NCI-H2196 treated with DMSO at 0.1 percent for 48 hours (cell line): ENCODE results near the gene VAC14.

Experiments used
- DNase-seq: peaks from one replicate; lab custom pipeline; 2025; ENCODE audit not compliant: unreplicated experiment; lab: John Stamatoyannopoulos, UW

VAC14 gene

GRCh38 chr16:70694088-70694867 lies 106.7 kb downstream of the VAC14 start:
- no peak for DNase-seq

GRCh38 chr16:70692873-70693671 lies 107.9 kb downstream of the VAC14 start:
- no peak for DNase-seq

GRCh38 chr16:70692130-70692872 lies 108.7 kb downstream of the VAC14 start:
- no peak for DNase-seq

GRCh38 chr16:70691223-70692129 lies 109.5 kb downstream of the VAC14 start:
- DNase-seq, result no peak

- no peak for DNase-seq
Measured at GRCh38 chr16:70689970-70690891, 110.7 kb downstream of the VAC14 start.

- no peak for DNase-seq
Measured at GRCh38 chr16:70689035-70689969, 111.7 kb downstream of the VAC14 start.

GRCh38 chr16:70688246-70688742 lies 112.7 kb downstream of the VAC14 start:
- no peak for DNase-seq

GRCh38 chr16:70687671-70688245 lies 113.2 kb downstream of the VAC14 start:
- no peak for DNase-seq

GRCh38 chr16:70687102-70687511 lies 113.9 kb downstream of the VAC14 start:
- no peak for DNase-seq

- DNase-seq, result no peak
Measured at GRCh38 chr16:70686376-70687101, 114.4 kb downstream of the VAC14 start.

GRCh38 chr16:70685938-70686375 lies 115.0 kb downstream of the VAC14 start, which contains the start of gene MTSS2:
MTSS2 (minus strand) TSS chr16:70686053; CDS start chr16:70685791, 262 bp downstream.
- peak; percentile 39 for DNase-seq

- no peak for DNase-seq
Measured at GRCh38 chr16:70685061-70685937, 115.7 kb downstream of the VAC14 start.

- no peak for DNase-seq
Measured at GRCh38 chr16:70684146-70685060, 116.6 kb downstream of the VAC14 start.

- DNase-seq, result no peak
Measured at GRCh38 chr16:70683146-70683944, 117.6 kb downstream of the VAC14 start.
